HL-60 (cell line): ENCODE measurements around the gene TSPAN10.

Experiments used
- CTCF ChIP-seq: IDR thresholded peaks from one replicate; pipeline ENCODE4 v1.5.1; 2011; ENCODE audit warnings: low read length, control low read depth, inconsistent platforms; ENCODE audit not compliant: insufficient read depth
- GABPA ChIP-seq: IDR thresholded peaks from 2 replicates; pipeline ENCODE4 v1.6.1; 2012; ENCODE audit warnings: low read depth
- POLR2AphosphoS5 ChIP-seq: IDR thresholded peaks from 2 replicates; pipeline ENCODE4 v1.6.1; 2012; ENCODE audit warnings: low read depth
- SPI1 ChIP-seq: IDR thresholded peaks from 2 replicates; pipeline ENCODE4 v1.6.1; 2012; ENCODE audit warnings: low read depth, mild to moderate bottlenecking, borderline replicate concordance
- TF ChIP-seq, protein P1 (sequence below): IDR thresholded peaks from 2 replicates; pipeline ENCODE4 v1.6.1; 2012; ENCODE audit warnings: low read depth; ENCODE audit not compliant: insufficient replicate concordance

DNA sequence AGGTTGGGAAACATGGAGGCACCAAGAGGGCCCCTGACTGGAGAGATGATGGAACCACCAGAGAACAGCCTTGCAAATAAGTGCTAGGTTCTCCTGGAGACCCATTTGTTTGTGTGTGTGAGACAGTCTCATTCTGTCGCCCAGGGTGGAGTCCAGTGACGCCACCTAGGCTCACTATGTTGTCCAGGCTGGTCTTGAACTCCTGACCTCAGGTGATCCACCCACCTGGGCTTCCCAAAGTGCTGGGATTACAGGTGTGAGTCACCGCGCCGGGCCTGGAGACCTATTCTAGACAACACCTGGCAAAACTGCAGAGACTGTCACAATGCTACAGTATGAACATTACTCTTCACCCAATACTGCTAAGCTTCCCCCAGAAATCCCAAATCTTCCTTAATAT lies 1.6 kb upstream of the TSPAN10 start:
- no peak for TF ChIP-seq CTCF
- TF ChIP-seq, protein P1, sequence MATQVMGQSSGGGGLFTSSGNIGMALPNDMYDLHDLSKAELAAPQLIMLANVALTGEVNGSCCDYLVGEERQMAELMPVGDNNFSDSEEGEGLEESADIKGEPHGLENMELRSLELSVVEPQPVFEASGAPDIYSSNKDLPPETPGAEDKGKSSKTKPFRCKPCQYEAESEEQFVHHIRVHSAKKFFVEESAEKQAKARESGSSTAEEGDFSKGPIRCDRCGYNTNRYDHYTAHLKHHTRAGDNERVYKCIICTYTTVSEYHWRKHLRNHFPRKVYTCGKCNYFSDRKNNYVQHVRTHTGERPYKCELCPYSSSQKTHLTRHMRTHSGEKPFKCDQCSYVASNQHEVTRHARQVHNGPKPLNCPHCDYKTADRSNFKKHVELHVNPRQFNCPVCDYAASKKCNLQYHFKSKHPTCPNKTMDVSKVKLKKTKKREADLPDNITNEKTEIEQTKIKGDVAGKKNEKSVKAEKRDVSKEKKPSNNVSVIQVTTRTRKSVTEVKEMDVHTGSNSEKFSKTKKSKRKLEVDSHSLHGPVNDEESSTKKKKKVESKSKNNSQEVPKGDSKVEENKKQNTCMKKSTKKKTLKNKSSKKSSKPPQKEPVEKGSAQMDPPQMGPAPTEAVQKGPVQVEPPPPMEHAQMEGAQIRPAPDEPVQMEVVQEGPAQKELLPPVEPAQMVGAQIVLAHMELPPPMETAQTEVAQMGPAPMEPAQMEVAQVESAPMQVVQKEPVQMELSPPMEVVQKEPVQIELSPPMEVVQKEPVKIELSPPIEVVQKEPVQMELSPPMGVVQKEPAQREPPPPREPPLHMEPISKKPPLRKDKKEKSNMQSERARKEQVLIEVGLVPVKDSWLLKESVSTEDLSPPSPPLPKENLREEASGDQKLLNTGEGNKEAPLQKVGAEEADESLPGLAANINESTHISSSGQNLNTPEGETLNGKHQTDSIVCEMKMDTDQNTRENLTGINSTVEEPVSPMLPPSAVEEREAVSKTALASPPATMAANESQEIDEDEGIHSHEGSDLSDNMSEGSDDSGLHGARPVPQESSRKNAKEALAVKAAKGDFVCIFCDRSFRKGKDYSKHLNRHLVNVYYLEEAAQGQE = no peak
- TF ChIP-seq POLR2AphosphoS5 = no peak
- no peak for TF ChIP-seq GABPA
- TF ChIP-seq SPI1 = no peak
